B cell (primary cell): ENCODE data around the gene FURIN. TPM values are rescaled to one million over a fixed set of nuclear protein-coding genes. Genes with fewer than 3 reads are reported as not detected.
A peak's percentile ranks its signal among the peaks of the same experiment; 100 is the strongest.

Experiments used
- ATAC-seq: fragments of 200-7000 bp; cut with Tn5 transposase; one replicate; pipeline ENCODE4 v1.10.0; 2021; ENCODE audit warnings: low read depth, mild to moderate bottlenecking, moderate number of reproducible peaks, moderate library complexity
- CTCF ChIA-PET: fragments of 350-600 bp; sonication (Branson Sonifier 250); formaldehyde crosslinking; loops from one replicate; lab custom pipeline; 2021; ENCODE audit warnings: antibody characterized with exemption, inconsistent platforms; lab: Charles Lee
- POLR2A ChIA-PET: fragments of 350-600 bp; sonication (Branson Sonifier 250); formaldehyde crosslinking; loops from one replicate; lab custom pipeline; 2021; ENCODE audit warnings: antibody characterized with exemption; lab: Charles Lee
- DNase-seq: peaks from one replicate; pipeline ENCODE4 v3.0.0; 2013
- H2AFZ ChIP-seq: 2 replicates; pipeline ENCODE4 v1.6.1; 2012; ENCODE audit warnings: mild to moderate bottlenecking, low read depth, low read length; ENCODE audit not compliant: insufficient read depth, poor library complexity, severe bottlenecking
- H3K27ac ChIP-seq, 2 donors: 1 replicate in 1 of 2; 2 replicates in 1 of 2; pipeline ENCODE4 v1.5.1; 2012 to 2013; ENCODE audit warnings: low read length in 2 of 2, mild to moderate bottlenecking in 2 of 2, moderate library complexity in 1 of 2
- H3K27me3 ChIP-seq, 4 experiments: fragments of 200-600 bp in 1 of 4; sonication (generic) in 1 of 4; replicated peaks in 1 of 4; 1 replicate in 2 of 4; 2 replicates in 2 of 4; pipeline versions ENCODE4 v1.6.1 to v1.7.0; 2013 to 2016; ENCODE audit warnings: low read length in 3 of 4, mild to moderate bottlenecking in 2 of 4, mixed read lengths in 1 of 4, moderate library complexity in 1 of 4; ENCODE audit not compliant: insufficient read depth in 4 of 4, control insufficient read depth in 3 of 4; ENCODE audit errors: control extremely low read depth in 1 of 4
- H3K36me3 ChIP-seq, 2 experiments: replicated peaks in 1 of 2; 1 replicate in 1 of 2; 2 replicates in 1 of 2; pipeline versions ENCODE4 v1.6.1 to v1.7.1; 2013; ENCODE audit warnings: low read length in 1 of 2; ENCODE audit not compliant: insufficient read depth in 2 of 2, control insufficient read depth in 1 of 2; ENCODE audit errors: control extremely low read depth in 1 of 2, extremely low read depth in 1 of 2
- H3K4me1 ChIP-seq, 2 donors: fragments of 200-600 bp in 1 of 2; sonication (generic) in 1 of 2; 1 replicate in 1 of 2; 2 replicates in 1 of 2; pipeline versions ENCODE4 v1.5.1 to v1.6.1; 2013 to 2017; ENCODE audit warnings: low read length in 2 of 2; ENCODE audit not compliant: control insufficient read depth in 2 of 2, insufficient read depth in 2 of 2
- H3K4me2 ChIP-seq: replicated peaks from 2 replicates; pipeline ENCODE3; 2012; ENCODE audit warnings: mild to moderate bottlenecking, low read depth, low read length; ENCODE audit not compliant: poor library complexity, severe bottlenecking
- H3K4me3 ChIP-seq, 5 experiments: fragments of 200-600 bp in 1 of 5; sonication (generic) in 1 of 5; 1 replicate in 3 of 5; 2 replicates in 2 of 5; pipeline versions ENCODE4 v1.5.1 to v1.7.0; 2011 to 2016; ENCODE audit warnings: low read length in 4 of 5, mild to moderate bottlenecking in 4 of 5, low read depth in 2 of 5, control low read depth in 1 of 5, moderate library complexity in 1 of 5; ENCODE audit not compliant: insufficient read depth in 1 of 5; ENCODE audit errors: control extremely low read depth in 1 of 5, extremely low read depth in 1 of 5
- H3K79me2 ChIP-seq: fragments of 200-600 bp; sonication (generic); one replicate; pipeline ENCODE4 v1.6.0; 2016; ENCODE audit warnings: low read length; ENCODE audit not compliant: control insufficient read depth, insufficient read depth
- H3K9ac ChIP-seq: fragments of 200-600 bp; sonication (generic); 2 replicates; pipeline ENCODE4 v1.6.1; 2017; ENCODE audit warnings: mild to moderate bottlenecking, low read length, moderate library complexity
- H3K9me3 ChIP-seq, 3 donors: one replicate each; pipeline versions ENCODE4 v1.6.1 to v1.7.1; 2013; ENCODE audit warnings: low read length in 2 of 3; ENCODE audit not compliant: control insufficient read depth in 2 of 3, insufficient read depth in 1 of 3; ENCODE audit errors: control extremely low read depth in 1 of 3
- H4K20me1 ChIP-seq: 2 replicates; pipeline ENCODE4 v1.6.0; 2012; ENCODE audit warnings: mild to moderate bottlenecking, low read length; ENCODE audit not compliant: insufficient read depth, control insufficient read depth, poor library complexity, severe bottlenecking
- H3K27ac Mint-ChIP-seq: one replicate; pipeline ENCODE4 v1.8.0; 2021; ENCODE audit warnings: mixed read lengths
- H3K27me3 Mint-ChIP-seq: one replicate; pipeline ENCODE4 v1.8.0; 2021; ENCODE audit warnings: mixed read lengths
- H3K4me1 Mint-ChIP-seq: one replicate; pipeline ENCODE4 v1.8.0; 2021; ENCODE audit warnings: mixed read lengths
- H3K4me3 Mint-ChIP-seq: one replicate; pipeline ENCODE4 v1.8.0; 2021; ENCODE audit warnings: mixed read lengths
- H3K9me3 Mint-ChIP-seq: one replicate; pipeline ENCODE4 v1.8.0; 2022; ENCODE audit warnings: mixed read lengths; ENCODE audit not compliant: insufficient read depth
- EZH2 ChIP-seq: IDR thresholded peaks from 2 replicates; pipeline ENCODE4 v1.6.1; 2012; ENCODE audit warnings: borderline replicate concordance, low read depth, mild to moderate bottlenecking, moderate library complexity, low read length; ENCODE audit not compliant: insufficient read depth, poor library complexity, severe bottlenecking
- WGBS: methylation state at CpG from one replicate; pipeline ENCODE4 v1.1.5; 2013; ENCODE audit warnings: missing lambda C conversion rate; ENCODE audit not compliant: insufficient coverage; 5-methylcytosine and 5-hydroxymethylcytosine counted together
- intact Hi-C: fragments of 100-400 bp; cut with micrococcal nuclease; formaldehyde crosslinking; loops from one replicate; pipeline ENCODE4 v1.10.0; 2022
- polyA plus RNA-seq: library from polyadenylated mRNA; depleted of rRNA; stranded (reverse); fragments of >200 nt; gene quantifications from 2 replicates; pipeline ENCODE4 v1.2.3, GENCODE V29; 2012
- total RNA-seq, 2 donors: library from RNA; stranded (reverse); fragments of 120-200 nt in 1 of 2; gene quantifications; 1 replicate in 1 of 2; 2 replicates in 1 of 2; pipeline versions ENCODE4 v1.2.3 to v1.2.4, GENCODE V29; 2013 to 2022
- TF ChIP-seq, protein P1 (sequence below): fragments of 200-600 bp; IDR thresholded peaks from one replicate; pipeline ENCODE4 v1.8.0; 2022; ENCODE audit warnings: antibody characterized with exemption, mild to moderate bottlenecking

FURIN gene
- total and polyA plus RNA-seq, 2 donors (not counting 1 experiment from before 2014, with no cell fraction given) = 31.6 to 66.7 TPM

DNA sequence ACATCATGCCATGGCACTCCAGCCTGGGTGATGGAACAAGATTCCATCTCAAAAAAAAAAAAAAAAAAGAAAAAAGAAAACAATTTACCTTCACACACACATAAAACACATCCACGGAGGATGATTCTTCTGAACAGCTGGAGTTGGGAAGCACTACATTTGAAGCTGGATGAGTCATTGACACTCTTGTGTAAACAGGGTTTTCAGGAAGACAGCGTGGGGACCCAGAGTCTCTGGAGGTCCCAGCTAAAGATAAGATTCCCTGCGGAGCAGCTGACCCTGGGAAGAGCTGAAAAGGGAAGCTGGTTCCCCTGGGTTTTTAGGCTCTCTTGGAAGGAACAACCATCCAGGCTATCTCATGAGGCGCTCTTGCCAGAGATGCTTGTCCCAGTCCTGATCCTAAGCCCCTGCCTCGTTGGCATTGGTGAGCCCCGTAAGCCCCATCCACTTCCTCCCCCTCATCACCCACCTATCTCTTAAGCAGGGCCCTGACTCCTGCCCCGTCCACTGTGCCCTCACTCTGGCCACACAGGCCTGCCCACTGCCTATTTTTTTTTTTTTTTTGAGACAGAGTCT is 32.0 kb upstream of the FURIN start:
- H3K36me3 ChIP-seq = no peaks in the 10 kb centered on the region
- no peak overlapping the region for H2AFZ ChIP-seq
- H3K79me2 ChIP-seq = peaks cover 8% of the 10 kb centered on the region
- Mint-ChIP-seq H3K4me1 (peaks cover 34% of the 10 kb centered on the region), H3K9me3 (no peaks in the 10 kb centered on the region), H3K4me3 (no peak overlapping the region), H3K27ac (no peak overlapping the region), H3K27me3 (no peaks in the 10 kb centered on the region)
- DNase-seq = no peak
- ChIA-PET CTCF (interaction anchor here (0.9 kb wide), 1 partner anchor 8 kb away, joined by 3 read pairs; no protein-coding TSS in a partner anchor), POLR2A (interaction anchor here (0.8 kb wide), 1 partner anchor 29 kb away, joined by 4 read pairs; no protein-coding TSS in a partner anchor)
- no peak overlapping the region for H3K9ac ChIP-seq
- H3K4me3 ChIP-seq = no peak overlapping the region
- H3K27ac ChIP-seq = no peak overlapping the region
- no peak overlapping the region for H3K4me2 ChIP-seq
- WGBS = 96% methylated on average over 4 of the region's 7 CpGs
- no peaks in the 10 kb centered on the region for H4K20me1 ChIP-seq
- no peaks in the 10 kb centered on the region for H3K27me3 ChIP-seq
- H3K9me3 ChIP-seq = no peaks in the 10 kb centered on the region
- intact Hi-C loops = loop anchor here (5.0 kb wide), 2 partner anchors 36 to 51 kb away; no protein-coding TSS in a partner anchor
- peaks cover 33 to 46% of the 10 kb centered on the region in 2 donors for H3K4me1 ChIP-seq
- TF ChIP-seq, protein P1, sequence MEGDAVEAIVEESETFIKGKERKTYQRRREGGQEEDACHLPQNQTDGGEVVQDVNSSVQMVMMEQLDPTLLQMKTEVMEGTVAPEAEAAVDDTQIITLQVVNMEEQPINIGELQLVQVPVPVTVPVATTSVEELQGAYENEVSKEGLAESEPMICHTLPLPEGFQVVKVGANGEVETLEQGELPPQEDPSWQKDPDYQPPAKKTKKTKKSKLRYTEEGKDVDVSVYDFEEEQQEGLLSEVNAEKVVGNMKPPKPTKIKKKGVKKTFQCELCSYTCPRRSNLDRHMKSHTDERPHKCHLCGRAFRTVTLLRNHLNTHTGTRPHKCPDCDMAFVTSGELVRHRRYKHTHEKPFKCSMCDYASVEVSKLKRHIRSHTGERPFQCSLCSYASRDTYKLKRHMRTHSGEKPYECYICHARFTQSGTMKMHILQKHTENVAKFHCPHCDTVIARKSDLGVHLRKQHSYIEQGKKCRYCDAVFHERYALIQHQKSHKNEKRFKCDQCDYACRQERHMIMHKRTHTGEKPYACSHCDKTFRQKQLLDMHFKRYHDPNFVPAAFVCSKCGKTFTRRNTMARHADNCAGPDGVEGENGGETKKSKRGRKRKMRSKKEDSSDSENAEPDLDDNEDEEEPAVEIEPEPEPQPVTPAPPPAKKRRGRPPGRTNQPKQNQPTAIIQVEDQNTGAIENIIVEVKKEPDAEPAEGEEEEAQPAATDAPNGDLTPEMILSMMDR = no peak
- no peak for TF ChIP-seq EZH2
- no peak for ATAC-seq

DNA sequence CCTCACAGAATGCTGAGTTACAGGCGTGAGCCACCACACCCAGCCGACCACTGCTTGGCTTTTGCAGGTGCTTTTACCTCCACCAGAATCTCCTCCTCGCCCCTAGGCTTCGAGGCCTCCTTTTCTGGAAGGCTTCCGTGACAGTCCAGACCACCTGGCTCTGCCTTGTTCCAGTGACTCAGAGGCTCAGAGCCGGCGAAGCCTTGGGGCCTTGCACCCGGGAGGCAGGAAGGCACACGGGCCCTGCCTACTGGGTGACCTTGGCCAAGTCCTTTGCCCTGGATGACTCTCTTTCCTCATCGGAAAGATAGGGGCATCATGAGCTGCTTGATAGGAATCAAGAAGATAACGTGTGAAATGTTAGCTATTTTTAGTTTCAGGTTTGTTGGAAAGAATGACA is 31.3 kb upstream of the FURIN start:
- H3K4me3 Mint-ChIP-seq = peak overlapping the region; percentile 24
- no peaks in the 10 kb centered on the region for H3K9me3 Mint-ChIP-seq
- no peaks in the 10 kb centered on the region for H4K20me1 ChIP-seq
- POLR2A ChIA-PET = interaction anchor here (0.7 to 1.4 kb wide), 2 partner anchors 19 to 60 kb away, joined by 6 read pairs; no protein-coding TSS in a partner anchor
- no peak for TF ChIP-seq EZH2
- TF ChIP-seq, protein P1 = no peak
- peaks cover 34% of the 10 kb centered on the region for H3K4me1 Mint-ChIP-seq
- CTCF ChIA-PET = interaction anchor here (0.7 to 3.3 kb wide), 3 partner anchors 10 to 280 kb away, joined by 4 to 28 read pairs (median 5); partner anchors contain the start of gene FES
- WGBS = 96% methylated on average over 11 of the region's 11 CpGs
- no peak overlapping the region for H2AFZ ChIP-seq
- H3K36me3 ChIP-seq = no peaks in the 10 kb centered on the region
- ATAC-seq (no peak), DNase-seq (no peak)
- peak overlapping the region; percentile 87 for H3K4me2 ChIP-seq
- H3K4me1 ChIP-seq = peaks cover 33 to 46% of the 10 kb centered on the region in 2 donors
- H3K27me3 Mint-ChIP-seq = no peaks in the 10 kb centered on the region
- H3K79me2 ChIP-seq = peaks cover 8% of the 10 kb centered on the region
- H3K9me3 ChIP-seq = no peaks in the 10 kb centered on the region
- H3K27ac ChIP-seq = no peak overlapping the region
- H3K27ac Mint-ChIP-seq = no peak overlapping the region
- H3K4me3 ChIP-seq = no peak overlapping the region
- H3K9ac ChIP-seq = no peak overlapping the region
- intact Hi-C loops = loop anchor here (5.0 kb wide), 2 partner anchors 35 to 50 kb away; no protein-coding TSS in a partner anchor
- H3K27me3 ChIP-seq = no peaks in the 10 kb centered on the region
